22Rv1 (cell line): ENCODE measurements around the gene DENND2D.

Experiments used
- ZFX ChIP-seq: fragments of 450-650 bp; IDR thresholded peaks from 2 replicates; pipeline ENCODE4 v1.6.1; 2017; ENCODE audit warnings: antibody characterized with exemption, borderline replicate concordance
- TF ChIP-seq, protein P1 (sequence below): fragments of 450-650 bp; IDR thresholded peaks from 2 replicates; pipeline ENCODE4 v1.5.1; 2017; ENCODE audit warnings: mild to moderate bottlenecking

DNA sequence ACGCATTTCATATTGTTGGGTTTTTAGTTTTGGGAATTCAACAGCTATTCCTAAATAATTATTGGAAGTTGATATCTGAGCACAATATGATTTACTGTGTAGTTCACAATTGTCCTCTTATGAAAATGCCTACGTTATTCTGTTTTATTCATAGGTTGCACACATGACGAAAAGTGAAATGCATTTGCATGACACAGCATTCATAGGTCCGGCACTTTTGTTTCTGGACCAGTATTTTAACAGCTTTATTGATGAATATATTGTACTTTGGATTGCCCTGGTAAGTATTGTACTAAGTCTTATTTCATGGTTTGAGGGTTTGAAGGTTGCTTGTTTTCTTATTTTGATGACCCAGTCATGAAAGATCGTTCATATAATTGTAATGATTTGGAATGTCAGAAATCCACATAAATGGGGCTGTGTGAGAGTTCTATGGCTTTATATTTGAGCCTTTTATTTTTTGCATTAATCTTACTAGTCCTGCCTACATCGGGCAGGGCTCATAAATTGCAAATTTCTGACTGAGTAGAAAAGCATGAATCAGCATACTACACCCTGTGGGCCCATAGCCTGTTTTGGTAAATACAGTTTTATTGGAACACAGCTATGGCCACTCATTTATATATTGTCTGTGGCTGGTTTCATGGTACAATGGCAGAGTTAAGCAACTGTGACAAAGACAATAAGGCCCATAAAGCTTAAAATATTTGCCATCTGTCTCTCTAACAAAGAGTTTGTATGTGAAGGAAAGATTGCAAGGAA lies 17.0 kb downstream of the DENND2D start:
- TF ChIP-seq, protein P1, sequence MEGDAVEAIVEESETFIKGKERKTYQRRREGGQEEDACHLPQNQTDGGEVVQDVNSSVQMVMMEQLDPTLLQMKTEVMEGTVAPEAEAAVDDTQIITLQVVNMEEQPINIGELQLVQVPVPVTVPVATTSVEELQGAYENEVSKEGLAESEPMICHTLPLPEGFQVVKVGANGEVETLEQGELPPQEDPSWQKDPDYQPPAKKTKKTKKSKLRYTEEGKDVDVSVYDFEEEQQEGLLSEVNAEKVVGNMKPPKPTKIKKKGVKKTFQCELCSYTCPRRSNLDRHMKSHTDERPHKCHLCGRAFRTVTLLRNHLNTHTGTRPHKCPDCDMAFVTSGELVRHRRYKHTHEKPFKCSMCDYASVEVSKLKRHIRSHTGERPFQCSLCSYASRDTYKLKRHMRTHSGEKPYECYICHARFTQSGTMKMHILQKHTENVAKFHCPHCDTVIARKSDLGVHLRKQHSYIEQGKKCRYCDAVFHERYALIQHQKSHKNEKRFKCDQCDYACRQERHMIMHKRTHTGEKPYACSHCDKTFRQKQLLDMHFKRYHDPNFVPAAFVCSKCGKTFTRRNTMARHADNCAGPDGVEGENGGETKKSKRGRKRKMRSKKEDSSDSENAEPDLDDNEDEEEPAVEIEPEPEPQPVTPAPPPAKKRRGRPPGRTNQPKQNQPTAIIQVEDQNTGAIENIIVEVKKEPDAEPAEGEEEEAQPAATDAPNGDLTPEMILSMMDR, result no peak
- no peak for TF ChIP-seq ZFX
